Small intestine (tissue), 7 donors: ENCODE measurements around the gene CD82. TPM values are rescaled to one million over a fixed set of nuclear protein-coding genes. Genes with fewer than 3 reads are reported as not detected.
A peak's percentile ranks its signal among the peaks of the same experiment; 100 is the strongest.

Experiments
- DNase-seq, 2 donors: peaks; one replicate each; pipeline versions ENCODE4 v3.0.0 to v3.0.0-alpha.2; 2013
- FAIRE-seq: peaks from 2 replicates; lab custom pipeline; 2012; peaks lifted over from hg19 to GRCh38; lab: Jason Lieb, UNC
- H3K27ac ChIP-seq, 3 donors: one replicate each; pipeline ENCODE4 v1.5.1; 2013; ENCODE audit warnings: low read length in 2 of 3, mild to moderate bottlenecking in 2 of 3, control low read depth in 1 of 3, inconsistent platforms in 1 of 3, low read depth in 1 of 3, moderate library complexity in 1 of 3
- H3K27me3 ChIP-seq, 3 donors: one replicate each; pipeline ENCODE4 v1.6.1; 2013; ENCODE audit warnings: low read length in 3 of 3, inconsistent platforms in 1 of 3; ENCODE audit not compliant: control insufficient read depth in 3 of 3, insufficient read depth in 3 of 3
- H3K36me3 ChIP-seq, 3 donors: one replicate each; pipeline ENCODE4 v1.6.1; 2013; ENCODE audit warnings: low read length in 3 of 3, inconsistent platforms in 1 of 3, low read depth in 1 of 3, mild to moderate bottlenecking in 1 of 3, moderate library complexity in 1 of 3; ENCODE audit not compliant: control insufficient read depth in 3 of 3, insufficient read depth in 2 of 3
- H3K4me1 ChIP-seq, 3 donors: one replicate each; pipeline ENCODE4 v1.6.1; 2013; ENCODE audit warnings: low read length in 2 of 3, inconsistent platforms in 1 of 3, low read depth in 1 of 3, mild to moderate bottlenecking in 1 of 3, moderate library complexity in 1 of 3; ENCODE audit not compliant: control insufficient read depth in 3 of 3, insufficient read depth in 2 of 3
- H3K4me3 ChIP-seq, 3 donors: one replicate each; pipeline ENCODE4 v1.5.1; 2013; ENCODE audit warnings: low read length in 3 of 3, control low read depth in 1 of 3, inconsistent platforms in 1 of 3, low read depth in 1 of 3, mild to moderate bottlenecking in 1 of 3, moderate library complexity in 1 of 3
- H3K9me3 ChIP-seq, 2 donors: one replicate each; pipeline ENCODE4 v1.6.1; 2013; ENCODE audit warnings: low read depth in 1 of 2, low read length in 1 of 2; ENCODE audit not compliant: control insufficient read depth in 2 of 2, insufficient read depth in 1 of 2
- WGBS, 3 donors: extraction: QIAGEN DNeasy Blood & Tissue Kit; methylation state at CpG; one replicate each; pipeline ENCODE4 v1.1.7; 2013; 5-methylcytosine and 5-hydroxymethylcytosine counted together
- polyA plus RNA-seq, 4 donors: library from polyadenylated mRNA; stranded (reverse) in 3 of 4; unstranded in 1 of 4; fragments of 200-250 nt in 3 of 4; fragments of 120-200 nt in 1 of 4; gene quantifications; one replicate each; pipeline versions ENCODE4 v1.2.1 to v1.2.3, GENCODE V29; 2013
- donor health status: healthy with polysubstance abuse.
- donor health status: control.
- donor health status: control.
- donor health status: Bipolar disorder and iron deficiency.
- donor health status: healthy.

CD82 gene
- polyA plus RNA-seq, 4 donors: 24.2 to 108 (median 69.9) TPM

GRCh38 chr11:44522294-44522693 lies 43.2 kb upstream of the CD82 start:
- H3K4me1 ChIP-seq: peaks cover 0 to 3% (median 0%) of the 10 kb centered on the region in 3 donors
- no peak overlapping the region for H3K4me3 ChIP-seq
- DNase-seq: no peak
- 35 to 57% (median 42%) methylated on average over 2 of the region's 2 CpGs for WGBS, 3 donors
- H3K27me3 ChIP-seq: peaks cover 0 to 9% (median 0%) of the 10 kb centered on the region in 3 donors
- FAIRE-seq: no peak
- H3K9me3 ChIP-seq: no peaks in the 10 kb centered on the region
- H3K36me3 ChIP-seq: no peaks in the 10 kb centered on the region
- H3K27ac ChIP-seq: no peak overlapping the region

DNA sequence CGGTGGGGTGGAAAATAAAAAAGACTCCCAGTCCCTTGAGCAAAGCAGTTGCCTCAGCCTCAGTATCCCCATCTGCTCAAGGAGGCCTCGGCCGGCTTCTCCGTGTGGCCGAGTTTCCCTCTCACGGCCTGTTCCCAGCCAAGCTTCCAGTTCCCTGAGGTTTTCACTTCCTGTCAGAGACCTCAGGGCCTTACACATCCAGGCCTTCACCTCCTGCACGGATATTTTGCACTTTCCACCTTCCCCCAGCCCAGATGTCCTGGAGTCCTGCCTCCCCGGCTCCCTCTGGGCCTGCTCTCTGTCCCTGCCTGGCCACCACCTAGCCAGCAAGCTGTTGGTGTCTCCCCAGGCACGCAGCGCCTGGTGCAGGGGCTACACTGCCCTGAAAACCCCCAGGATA lies 41.1 kb upstream of the CD82 start:
- DNase-seq (no peak), FAIRE-seq (no peak)
- Histone ChIP-seq H3K36me3 (no peaks in the 10 kb centered on the region), H3K4me1 (peaks cover 0 to 6% (median 0%) of the 10 kb centered on the region in 3 donors), H3K27me3 (peaks cover 0 to 7% (median 0%) of the 10 kb centered on the region in 3 donors), H3K4me3 (no peak overlapping the region), H3K27ac (no peak overlapping the region), H3K9me3 (no peaks in the 10 kb centered on the region)
- WGBS, 3 donors: 79 to 87% (median 86%) methylated on average over 10 of the region's 10 CpGs

DNA sequence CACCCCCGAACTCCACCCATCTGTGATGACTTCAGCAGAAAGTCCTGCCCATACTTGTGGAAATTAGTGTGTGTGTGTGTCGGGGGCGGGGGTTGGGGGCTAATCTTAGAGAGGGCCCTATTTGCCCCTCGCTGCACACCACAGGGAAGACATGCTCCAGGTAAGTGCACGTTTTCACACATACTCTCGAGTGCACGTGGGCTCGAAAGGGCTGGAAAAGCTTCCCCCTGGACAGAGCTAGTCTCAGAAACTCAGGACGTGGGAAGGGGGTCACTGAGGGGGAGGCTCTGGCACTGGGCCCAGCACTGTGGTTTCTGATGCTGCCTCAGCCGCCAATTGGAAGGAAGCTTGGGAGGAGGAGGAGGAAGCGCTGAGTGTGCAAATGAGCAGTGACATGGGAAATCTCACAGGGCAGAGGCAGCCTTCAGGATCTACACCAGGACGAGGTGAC lies 40.7 kb upstream of the CD82 start:
- no peaks in the 10 kb centered on the region for H3K9me3 ChIP-seq
- 74 to 86% (median 75%) methylated on average over 12 of the region's 12 CpGs for WGBS, 3 donors
- peaks cover 0 to 6% (median 0%) of the 10 kb centered on the region in 3 donors for H3K4me1 ChIP-seq
- no peak overlapping the region for H3K27ac ChIP-seq
- peaks cover 0 to 7% (median under 1%) of the 10 kb centered on the region in 3 donors for H3K27me3 ChIP-seq
- no peaks in the 10 kb centered on the region for H3K36me3 ChIP-seq
- H3K4me3 ChIP-seq: no peak overlapping the region
- DNase-seq (no peak), FAIRE-seq (no peak)

DNA sequence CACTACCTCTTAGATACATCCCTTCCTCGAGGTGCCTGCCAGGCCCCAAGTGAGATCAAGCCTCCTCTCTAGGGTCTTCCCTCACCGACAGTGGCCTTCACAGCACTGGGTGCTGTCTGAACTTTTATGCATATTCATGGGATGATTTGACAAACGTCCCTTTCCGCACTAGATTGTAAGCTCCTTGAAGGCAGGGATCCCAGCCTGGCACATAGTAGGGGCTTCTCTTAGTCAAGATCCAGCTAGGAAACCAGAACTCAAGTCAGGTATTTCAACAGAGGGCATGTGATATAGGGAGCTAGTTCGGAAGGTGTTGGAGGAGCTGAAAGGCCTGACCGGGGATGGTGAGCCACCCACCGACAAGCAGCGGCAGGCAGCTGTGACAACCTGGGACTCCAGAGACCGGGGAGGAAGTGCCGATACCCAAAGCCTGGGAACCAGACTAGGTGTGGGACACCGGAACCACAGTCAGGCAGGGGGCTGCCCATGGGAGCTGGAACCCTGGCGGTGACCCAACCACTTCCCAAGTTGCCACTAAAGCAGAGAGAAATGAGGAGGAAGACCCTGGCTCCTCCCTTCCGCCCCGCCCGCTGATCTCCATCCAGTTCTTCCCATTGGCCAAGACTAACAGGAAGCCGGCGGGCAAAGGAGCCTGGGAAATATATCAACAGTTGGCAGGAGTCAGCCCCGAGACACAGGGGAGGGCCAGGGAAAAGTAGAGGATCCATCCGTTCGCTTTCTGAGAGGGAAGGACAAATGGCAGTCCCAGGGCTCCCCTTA lies 39.8 kb upstream of the CD82 start:
- Histone ChIP-seq H3K27ac (no peak overlapping the region), H3K4me1 (peaks cover 0 to 3% (median 0%) of the 10 kb centered on the region in 3 donors), H3K9me3 (no peaks in the 10 kb centered on the region), H3K27me3 (peaks cover 0 to 1% (median under 1%) of the 10 kb centered on the region in 3 donors), H3K4me3 (no peak overlapping the region), H3K36me3 (no peaks in the 10 kb centered on the region)
- 90 to 94% (median 92%) methylated on average over 20 of the region's 20 CpGs for WGBS, 3 donors
- DNase-seq (no peak), FAIRE-seq (no peak)

DNA sequence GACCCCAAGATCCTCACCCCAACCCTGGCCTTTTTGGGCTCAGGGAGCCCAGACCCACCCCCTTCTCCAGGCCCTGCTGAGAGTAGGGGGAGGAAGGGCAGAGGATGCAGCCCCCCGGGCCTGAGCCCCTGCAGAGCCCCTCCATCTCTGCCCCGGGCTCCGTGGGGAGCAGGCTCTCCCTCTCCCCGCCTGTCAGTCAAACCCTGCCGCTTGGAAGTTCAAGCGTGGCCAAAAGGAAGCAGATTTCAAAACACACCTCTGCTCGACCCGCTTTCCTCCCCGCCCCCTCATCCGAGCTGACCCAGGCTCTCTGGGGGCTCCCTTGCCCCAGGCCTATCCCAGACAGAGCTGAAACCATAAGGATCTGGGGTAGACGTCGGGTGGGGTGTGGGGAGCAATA lies 39.0 kb upstream of the CD82 start:
- Histone ChIP-seq H3K27me3 (peaks cover 0 to 1% (median 0%) of the 10 kb centered on the region in 3 donors), H3K4me3 (no peak overlapping the region), H3K9me3 (no peaks in the 10 kb centered on the region), H3K4me1 (peaks cover 0 to 3% (median 0%) of the 10 kb centered on the region in 3 donors), H3K36me3 (no peaks in the 10 kb centered on the region), H3K27ac (no peak overlapping the region)
- 69 to 81% (median 71%) methylated on average over 12 of the region's 12 CpGs for WGBS, 3 donors
- FAIRE-seq (no peak), DNase-seq (no peak)

DNA sequence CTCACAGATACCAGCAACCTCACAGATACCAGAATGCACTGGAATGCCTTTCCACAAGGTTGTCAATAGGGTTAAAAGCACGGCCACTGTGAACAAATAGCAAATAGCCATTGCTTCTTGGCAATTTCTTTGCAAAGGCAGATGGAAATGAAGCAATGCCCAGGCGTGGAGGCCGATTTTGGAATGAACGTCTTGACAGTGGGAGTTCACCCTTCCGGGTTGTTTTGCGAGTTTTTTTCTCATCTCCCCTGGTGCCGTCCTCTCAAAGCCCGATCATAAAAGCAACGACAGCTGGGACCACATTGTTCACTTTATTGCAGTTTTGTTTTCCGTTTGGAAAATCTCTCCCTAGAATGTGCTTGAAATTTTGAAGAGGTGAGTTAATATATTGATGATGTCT lies 38.0 kb upstream of the CD82 start:
- FAIRE-seq (no peak), DNase-seq (no peak)
- no peak overlapping the region for H3K27ac ChIP-seq
- peaks cover 0 to 1% (median 0%) of the 10 kb centered on the region in 3 donors for H3K27me3 ChIP-seq
- no peaks in the 10 kb centered on the region for H3K36me3 ChIP-seq
- H3K9me3 ChIP-seq: no peaks in the 10 kb centered on the region
- 58 to 64% (median 60%) methylated on average over 10 of the region's 10 CpGs for WGBS, 3 donors
- H3K4me3 ChIP-seq: no peak overlapping the region
- H3K4me1 ChIP-seq: peaks cover 0 to 3% (median 0%) of the 10 kb centered on the region in 3 donors

DNA sequence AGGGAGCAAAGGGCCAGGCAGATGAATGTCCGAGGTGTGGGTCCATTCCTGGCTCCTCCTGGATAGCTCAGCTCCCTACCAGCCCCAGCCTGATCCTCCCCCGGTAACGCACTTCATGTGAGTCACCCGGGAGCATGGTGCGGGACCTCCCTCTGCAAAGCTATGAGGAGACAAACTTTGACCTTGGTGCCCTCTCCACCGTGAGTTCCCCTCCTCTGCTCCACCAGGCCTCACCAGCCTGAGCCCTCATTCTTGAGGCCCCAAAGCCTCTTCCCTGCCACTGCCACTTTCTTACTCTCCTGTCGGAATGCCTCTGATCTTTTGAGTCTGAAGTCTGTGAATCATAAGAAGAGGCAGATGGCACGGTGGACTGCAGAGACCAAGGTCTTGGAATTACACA lies 37.4 kb upstream of the CD82 start:
- H3K27me3 ChIP-seq: peaks cover 0 to 1% (median 0%) of the 10 kb centered on the region in 3 donors
- WGBS, 3 donors: 32 to 70% (median 43%) methylated on average over 8 of the region's 8 CpGs
- DNase-seq (peak in 1 of 2 donors; percentile 47), FAIRE-seq (no peak)
- no peaks in the 10 kb centered on the region for H3K36me3 ChIP-seq
- no peak overlapping the region for H3K4me3 ChIP-seq
- no peak overlapping the region for H3K27ac ChIP-seq
- no peaks in the 10 kb centered on the region for H3K9me3 ChIP-seq
- H3K4me1 ChIP-seq: peaks cover 0 to 3% (median 0%) of the 10 kb centered on the region in 3 donors

DNA sequence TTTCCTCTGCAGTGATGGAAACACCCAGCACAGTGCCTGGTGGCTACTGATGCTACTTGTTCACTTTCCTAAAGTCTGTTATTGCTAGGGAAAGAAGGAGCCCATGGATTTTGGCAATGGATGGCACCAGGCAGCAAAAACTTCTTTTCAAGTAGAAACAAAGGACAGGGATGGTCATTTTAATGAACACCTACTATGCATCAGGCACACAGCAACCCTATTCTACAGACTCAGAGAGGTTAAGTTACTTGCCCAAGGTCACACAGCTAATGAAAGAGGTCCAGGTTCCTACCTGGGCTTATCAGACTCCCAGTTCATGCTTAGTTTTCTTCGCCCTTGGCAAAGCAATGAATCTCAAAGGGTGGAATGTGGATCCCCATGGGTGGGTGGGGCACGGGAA lies 36.9 kb upstream of the CD82 start:
- peaks cover 0 to 3% (median 0%) of the 10 kb centered on the region in 3 donors for H3K4me1 ChIP-seq
- FAIRE-seq (no peak), DNase-seq (no peak)
- no peaks in the 10 kb centered on the region for H3K9me3 ChIP-seq
- no peak overlapping the region for H3K27ac ChIP-seq
- no peaks in the 10 kb centered on the region for H3K36me3 ChIP-seq
- peaks cover 0 to 1% (median 0%) of the 10 kb centered on the region in 3 donors for H3K27me3 ChIP-seq
- no peak overlapping the region for H3K4me3 ChIP-seq
- 89 to 98% (median 95%) methylated on average over 2 of the region's 2 CpGs for WGBS, 3 donors
